Astrocyte (in vitro differentiated cells and primary cell): ENCODE results near the gene TOR2A. TPM values are rescaled to one million over a fixed set of nuclear protein-coding genes. Genes with fewer than 3 reads are reported as not detected.

Experiments
- DNase-seq: peaks from one replicate; pipeline ENCODE4 v3.0.0-alpha.2; 2010; ENCODE audit warnings: low read depth
- FAIRE-seq: peaks from 2 replicates; lab custom pipeline; 2011; peaks lifted over from hg19 to GRCh38; lab: Jason Lieb, UNC
- H2AFZ ChIP-seq: 2 replicates; pipeline ENCODE4 v1.6.0; 2012; ENCODE audit warnings: low read depth, low read length, inconsistent platforms
- H3K27ac ChIP-seq: 2 replicates; pipeline ENCODE4 v1.5.1; 2011; ENCODE audit warnings: low read depth, low read length, inconsistent platforms
- H3K27me3 ChIP-seq: 2 replicates; pipeline ENCODE4 v1.6.0; 2011; ENCODE audit warnings: low read length, inconsistent platforms; ENCODE audit not compliant: insufficient read depth
- H3K36me3 ChIP-seq: 2 replicates; pipeline ENCODE4 v1.5.1; 2011; ENCODE audit warnings: low read length, inconsistent platforms; ENCODE audit not compliant: insufficient read depth
- H3K4me1 ChIP-seq: 2 replicates; pipeline ENCODE4 v1.5.1; 2011; ENCODE audit warnings: low read length, inconsistent platforms; ENCODE audit not compliant: insufficient read depth
- H3K4me2 ChIP-seq: 2 replicates; pipeline ENCODE4 v1.6.0; 2012; ENCODE audit warnings: low read length, inconsistent platforms
- H3K4me3 ChIP-seq: 2 replicates; pipeline ENCODE4 v1.5.1; 2011; ENCODE audit warnings: low read depth, mild to moderate bottlenecking, low read length, inconsistent platforms; ENCODE audit not compliant: insufficient read depth
- H3K79me2 ChIP-seq: 2 replicates; pipeline ENCODE4 v1.6.0; 2012; ENCODE audit warnings: mild to moderate bottlenecking, low read length, inconsistent platforms; ENCODE audit not compliant: insufficient read depth
- H3K9ac ChIP-seq: 2 replicates; pipeline ENCODE4 v1.6.0; 2012; ENCODE audit warnings: mild to moderate bottlenecking, low read length, inconsistent platforms
- H3K9me3 ChIP-seq: 2 replicates; pipeline ENCODE4 v1.5.1; 2012; ENCODE audit warnings: low read depth, mild to moderate bottlenecking, low read length, inconsistent platforms; ENCODE audit not compliant: insufficient read depth
- H4K20me1 ChIP-seq: 2 replicates; pipeline ENCODE4 v1.6.0; 2012; ENCODE audit warnings: low read length, inconsistent platforms; ENCODE audit not compliant: insufficient read depth
- H3K27ac Mint-ChIP-seq: one replicate; pipeline ENCODE4 v1.8.0; 2021; ENCODE audit warnings: mild to moderate bottlenecking, mixed read lengths; ENCODE audit not compliant: unreplicated experiment
- H3K27me3 Mint-ChIP-seq: one replicate; pipeline ENCODE4 v1.8.0; 2021; ENCODE audit warnings: low read depth, mixed read lengths; ENCODE audit not compliant: unreplicated experiment
- H3K36me3 Mint-ChIP-seq: one replicate; pipeline ENCODE4 v1.8.0; 2021; ENCODE audit warnings: low read depth, mixed read lengths; ENCODE audit not compliant: unreplicated experiment
- H3K4me1 Mint-ChIP-seq: one replicate; pipeline ENCODE4 v1.8.0; 2021; ENCODE audit warnings: low read depth, mixed read lengths; ENCODE audit not compliant: unreplicated experiment
- H3K4me3 Mint-ChIP-seq: one replicate; pipeline ENCODE4 v1.8.0; 2021; ENCODE audit warnings: mild to moderate bottlenecking, moderate library complexity, mixed read lengths; ENCODE audit not compliant: unreplicated experiment
- H3K9me3 Mint-ChIP-seq: one replicate; pipeline ENCODE4 v1.8.0; 2021; ENCODE audit warnings: mild to moderate bottlenecking, mixed read lengths; ENCODE audit not compliant: unreplicated experiment
- EZH2 ChIP-seq: IDR thresholded peaks from 2 replicates; pipeline ENCODE4 v1.6.1; 2012; ENCODE audit warnings: mild to moderate bottlenecking, low read length, inconsistent platforms; ENCODE audit not compliant: insufficient read depth
- total RNA-seq: library from RNA; stranded (reverse); gene quantifications from 2 replicates; pipeline ENCODE4 v1.2.1, GENCODE V29; 2021
- TF ChIP-seq, protein P1 (sequence below): IDR thresholded peaks from 2 replicates; pipeline ENCODE4 v1.5.1; 2011; ENCODE audit warnings: low read depth, mild to moderate bottlenecking, inconsistent platforms, low read length, moderate library complexity; ENCODE audit not compliant: insufficient read depth

The TOR2A gene
- total RNA-seq, 1 donor from 2014 or later = 7.5 TPM

DNA sequence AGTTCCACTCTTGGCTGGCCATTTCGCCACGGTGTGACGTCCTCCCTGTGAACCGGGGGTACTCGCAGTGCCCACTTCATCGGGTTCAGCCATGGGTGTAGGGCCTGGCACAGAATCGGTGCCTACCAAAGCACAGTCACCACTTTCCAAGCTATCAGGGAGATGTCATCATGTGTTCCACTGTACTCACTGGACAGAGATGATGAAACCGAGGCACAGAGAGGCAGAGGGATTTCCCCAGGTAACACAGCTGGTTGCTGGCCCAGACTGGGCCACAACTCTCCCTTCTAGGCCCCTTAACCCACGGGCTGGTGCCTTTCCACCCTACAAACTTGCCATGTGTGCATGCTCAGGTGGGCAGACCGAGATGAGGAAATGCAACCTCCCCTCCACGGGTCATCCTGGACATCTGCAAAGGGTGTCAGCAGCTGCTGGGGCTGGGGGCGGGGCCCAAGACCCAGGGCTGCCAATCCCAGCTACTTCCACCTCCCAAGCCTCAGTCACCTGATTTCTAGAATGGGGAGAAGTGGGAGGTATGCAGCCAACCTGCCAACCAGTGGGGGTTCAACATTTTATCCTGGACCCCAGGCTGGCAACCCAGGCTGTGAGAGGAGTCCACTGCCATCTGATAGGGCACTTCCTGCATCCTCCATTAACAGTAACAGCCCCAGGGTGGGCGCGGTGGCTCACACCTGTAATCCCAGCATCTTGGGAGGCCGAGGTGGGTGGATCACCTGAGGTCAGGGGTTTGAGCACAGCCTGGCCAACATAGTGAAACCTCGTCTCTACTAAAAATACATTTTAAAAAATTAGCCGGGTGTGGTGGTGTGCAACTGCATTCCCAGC lies 44.3 kb upstream of the TOR2A start:
- DNase-seq = no peak
- H3K9me3 Mint-ChIP-seq = no peaks in the 10 kb centered on the region
- Histone ChIP-seq H3K79me2 (no peaks in the 10 kb centered on the region), H3K4me2 (no peak overlapping the region), H3K9me3 (no peaks in the 10 kb centered on the region), H2AFZ (no peak overlapping the region), H3K4me1 (no peaks in the 10 kb centered on the region), H3K27ac (no peak overlapping the region), H4K20me1 (no peaks in the 10 kb centered on the region), H3K9ac (no peak overlapping the region), H3K36me3 (no peaks in the 10 kb centered on the region), H3K27me3 (no peaks in the 10 kb centered on the region), H3K4me3 (no peak overlapping the region)
- peaks cover 4% of the 10 kb centered on the region for H3K27me3 Mint-ChIP-seq
- no peaks in the 10 kb centered on the region for H3K36me3 Mint-ChIP-seq
- no peak for TF ChIP-seq EZH2
- TF ChIP-seq, protein P1, sequence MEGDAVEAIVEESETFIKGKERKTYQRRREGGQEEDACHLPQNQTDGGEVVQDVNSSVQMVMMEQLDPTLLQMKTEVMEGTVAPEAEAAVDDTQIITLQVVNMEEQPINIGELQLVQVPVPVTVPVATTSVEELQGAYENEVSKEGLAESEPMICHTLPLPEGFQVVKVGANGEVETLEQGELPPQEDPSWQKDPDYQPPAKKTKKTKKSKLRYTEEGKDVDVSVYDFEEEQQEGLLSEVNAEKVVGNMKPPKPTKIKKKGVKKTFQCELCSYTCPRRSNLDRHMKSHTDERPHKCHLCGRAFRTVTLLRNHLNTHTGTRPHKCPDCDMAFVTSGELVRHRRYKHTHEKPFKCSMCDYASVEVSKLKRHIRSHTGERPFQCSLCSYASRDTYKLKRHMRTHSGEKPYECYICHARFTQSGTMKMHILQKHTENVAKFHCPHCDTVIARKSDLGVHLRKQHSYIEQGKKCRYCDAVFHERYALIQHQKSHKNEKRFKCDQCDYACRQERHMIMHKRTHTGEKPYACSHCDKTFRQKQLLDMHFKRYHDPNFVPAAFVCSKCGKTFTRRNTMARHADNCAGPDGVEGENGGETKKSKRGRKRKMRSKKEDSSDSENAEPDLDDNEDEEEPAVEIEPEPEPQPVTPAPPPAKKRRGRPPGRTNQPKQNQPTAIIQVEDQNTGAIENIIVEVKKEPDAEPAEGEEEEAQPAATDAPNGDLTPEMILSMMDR = no peak
- FAIRE-seq = no peak
- no peaks in the 10 kb centered on the region for H3K4me1 Mint-ChIP-seq
- no peak overlapping the region for H3K27ac Mint-ChIP-seq
- H3K4me3 Mint-ChIP-seq = no peak overlapping the region

DNA sequence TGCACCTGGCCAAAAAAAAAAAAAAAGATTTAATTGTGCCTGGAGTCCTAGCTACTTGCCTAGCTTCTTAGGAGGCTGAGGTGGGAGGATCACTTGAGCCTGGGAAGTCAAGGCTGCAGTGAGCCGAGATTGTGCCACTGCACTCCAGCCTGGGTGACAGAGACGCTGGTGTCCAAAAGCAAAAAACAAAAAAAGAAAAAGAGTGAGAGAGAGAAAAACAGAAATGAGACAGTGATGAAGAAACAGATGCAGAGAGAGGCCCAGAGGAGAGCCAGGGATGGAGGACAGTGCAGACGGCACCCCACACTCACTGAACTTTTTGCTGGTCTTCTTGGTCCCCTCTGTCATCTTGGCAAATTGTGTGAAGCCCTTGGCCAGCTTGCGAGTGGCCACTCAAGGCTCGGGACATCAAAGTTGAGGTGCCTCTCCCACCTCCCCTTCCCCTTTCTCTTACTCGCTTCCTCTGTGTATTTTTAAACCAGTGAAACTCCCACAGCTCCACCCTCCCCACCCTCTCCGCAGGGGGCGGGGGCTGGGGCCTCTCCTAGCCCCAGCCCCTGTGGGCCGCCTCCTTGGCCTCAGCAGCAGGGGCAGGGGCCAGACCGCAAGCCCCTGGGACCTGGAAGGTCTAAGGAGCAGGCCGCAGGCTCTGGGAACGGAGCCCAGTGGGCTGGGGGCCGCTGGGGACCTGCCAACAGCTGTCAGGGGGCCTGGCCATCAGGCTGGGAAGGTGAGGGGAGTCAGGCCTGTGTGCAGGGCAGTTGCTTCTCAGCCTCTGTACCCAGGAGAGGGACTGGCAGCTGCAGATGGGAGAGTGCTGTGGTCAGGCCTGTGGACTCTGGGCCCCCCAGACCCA lies 43.4 kb upstream of the TOR2A start, which contains the start of gene SH2D3C:
TSS of gene SH2D3C (minus strand) at position 387 of the 856 bp plus-strand sequence. CDS start at position 348, 39 bp downstream.
- no peak within 1 kb of the TSS for H2AFZ ChIP-seq
- TF ChIP-seq, protein P1 = no peak
- TF ChIP-seq EZH2 = no peak
- no peak within 1 kb of the TSS for H3K27ac ChIP-seq
- no peak within 1 kb of the TSS for H3K9ac ChIP-seq
- FAIRE-seq = no peak
- no peak within 1 kb of the TSS for H3K4me3 Mint-ChIP-seq
- H3K36me3 ChIP-seq = no peaks in the 10 kb centered on the region
- no peak for DNase-seq
- no peaks in the 10 kb centered on the region for H3K36me3 Mint-ChIP-seq
- H3K79me2 ChIP-seq = no peaks in the 10 kb centered on the region
- no peaks in the 10 kb centered on the region for H4K20me1 ChIP-seq
- H3K4me1 ChIP-seq = no peaks in the 10 kb centered on the region
- no peaks in the 10 kb centered on the region for H3K27me3 ChIP-seq
- no peak within 1 kb of the TSS for H3K4me3 ChIP-seq
- H3K9me3 Mint-ChIP-seq = no peaks in the 10 kb centered on the region
- peaks cover 9% of the 10 kb centered on the region for H3K27me3 Mint-ChIP-seq
- no peaks in the 10 kb centered on the region for H3K9me3 ChIP-seq
- no peak within 1 kb of the TSS for H3K4me2 ChIP-seq
- no peak within 1 kb of the TSS for H3K27ac Mint-ChIP-seq
- H3K4me1 Mint-ChIP-seq = no peaks in the 10 kb centered on the region
